IMR-90 (cell line): ENCODE measurements around the gene FNDC5. TPM values are rescaled to one million over a fixed set of nuclear protein-coding genes. Genes with fewer than 3 reads are reported as not detected.

ENCODE experiments used
- ATAC-seq: fragments of 200-7000 bp; cut with Tn5 transposase; 2 replicates; pipeline ENCODE4 v1.9.1; 2020; ENCODE audit warnings: low read depth, mild to moderate bottlenecking, moderate library complexity
- BruUV-seq: library from RNA; stranded (reverse); fragments of 400-500 nt; replicated peaks from 2 replicates; lab custom pipeline; 2021; lab: Mats Ljungman, UMichigan
- CTCF ChIA-PET: fragments of 300-600 bp; formaldehyde crosslinking; extraction: SDS; loops from one replicate; lab custom pipeline; 2021; ENCODE audit warnings: antibody characterized with exemption; lab: Yijun Ruan, JAX
- POLR2A ChIA-PET: fragments of 300-600 bp; sonication (Branson Sonifier 250); formaldehyde crosslinking; loops from one replicate; lab custom pipeline; 2022; ENCODE audit warnings: antibody characterized with exemption; ENCODE audit not compliant: unreplicated experiment; lab: Charles Lee
- DNase-seq: peaks from one replicate; pipeline ENCODE4 v3.0.0; 2013
- H2AFZ ChIP-seq: replicated peaks from 2 replicates; pipeline ENCODE3; 2013; ENCODE audit warnings: low read length, mild to moderate bottlenecking; ENCODE audit not compliant: poor library complexity
- H2AK5ac ChIP-seq: 2 replicates; pipeline ENCODE4 v1.6.1; 2013; ENCODE audit warnings: low read depth, low read length, inconsistent platforms
- H2AK9ac ChIP-seq: replicated peaks from 2 replicates; pipeline ENCODE3; 2013; ENCODE audit warnings: mild to moderate bottlenecking, low read depth, low read length, moderate library complexity; ENCODE audit not compliant: poor library complexity
- H2BK120ac ChIP-seq: 2 replicates; pipeline ENCODE4 v1.6.1; 2013; ENCODE audit warnings: low read depth, low read length, inconsistent platforms
- H2BK15ac ChIP-seq: 3 replicates; pipeline ENCODE4 v1.6.1; 2013; ENCODE audit warnings: low read depth, low read length, inconsistent platforms
- H2BK20ac ChIP-seq: 2 replicates; pipeline ENCODE4 v1.6.1; 2013; ENCODE audit warnings: low read depth, mild to moderate bottlenecking, inconsistent platforms, low read length, moderate library complexity
- H2BK5ac ChIP-seq: 2 replicates; pipeline ENCODE4 v1.6.1; 2013; ENCODE audit warnings: mild to moderate bottlenecking, low read depth, low read length, inconsistent platforms; ENCODE audit not compliant: poor library complexity, severe bottlenecking
- H3K14ac ChIP-seq: replicated peaks from 2 replicates; pipeline ENCODE4 v1.6.1; 2013; ENCODE audit warnings: low read depth, low read length, inconsistent platforms
- H3K18ac ChIP-seq: 2 replicates; pipeline ENCODE4 v1.6.1; 2013; ENCODE audit warnings: low read depth, low read length, control low read depth
- H3K23ac ChIP-seq: 2 replicates; pipeline ENCODE4 v1.6.1; 2013; ENCODE audit warnings: low read depth, low read length, inconsistent platforms
- H3K27ac ChIP-seq: 2 replicates; pipeline ENCODE4 v1.5.1; 2013; ENCODE audit warnings: mild to moderate bottlenecking, control low read depth, low read length; ENCODE audit not compliant: insufficient read depth
- H3K27me3 ChIP-seq: 2 replicates; pipeline ENCODE4 v1.6.1; 2013; ENCODE audit warnings: low read length; ENCODE audit not compliant: control insufficient read depth, insufficient read depth
- H3K36me3 ChIP-seq: 2 replicates; pipeline ENCODE4 v1.6.1; 2013; ENCODE audit warnings: low read length, mixed read lengths; ENCODE audit not compliant: control insufficient read depth, insufficient read depth
- H3K4ac ChIP-seq: 2 replicates; pipeline ENCODE4 v1.6.1; 2013; ENCODE audit warnings: low read depth, low read length, inconsistent platforms
- H3K4me1 ChIP-seq: 2 replicates; pipeline ENCODE4 v1.6.1; 2013; ENCODE audit warnings: low read length, mixed read lengths; ENCODE audit not compliant: control insufficient read depth, insufficient read depth
- H3K4me2 ChIP-seq: 2 replicates; pipeline ENCODE4 v1.6.1; 2013; ENCODE audit warnings: low read depth, mild to moderate bottlenecking, control low read depth, low read length, moderate library complexity
- H3K4me3 ChIP-seq: 2 replicates; pipeline ENCODE4 v1.5.1; 2013; ENCODE audit warnings: low read depth, mild to moderate bottlenecking, control low read depth, low read length, moderate library complexity; ENCODE audit not compliant: insufficient read depth
- H3K56ac ChIP-seq: 2 replicates; pipeline ENCODE4 v1.6.1; 2013; ENCODE audit warnings: low read length, inconsistent platforms; ENCODE audit not compliant: insufficient read depth; ENCODE audit errors: extremely low read depth
- H3K79me1 ChIP-seq, 2 experiments: 2 replicates each; pipeline ENCODE4 v1.6.1; 2013; ENCODE audit warnings: low read length in 2 of 2, inconsistent platforms in 1 of 2, low read depth in 1 of 2
- H3K9ac ChIP-seq: 2 replicates; pipeline ENCODE4 v1.6.1; 2013; ENCODE audit warnings: low read depth, low read length, control low read depth
- H3K9me1 ChIP-seq: 2 replicates; pipeline ENCODE4 v1.6.1; 2013; ENCODE audit warnings: low read length, inconsistent platforms; ENCODE audit not compliant: insufficient read depth
- H3K9me3 ChIP-seq: 2 replicates; pipeline ENCODE4 v1.6.1; 2013; ENCODE audit warnings: low read length; ENCODE audit not compliant: control insufficient read depth, insufficient read depth
- H4K20me1 ChIP-seq: 2 replicates; pipeline ENCODE4 v1.6.1; 2013; ENCODE audit warnings: low read length, inconsistent platforms; ENCODE audit not compliant: insufficient read depth
- H4K5ac ChIP-seq: 2 replicates; pipeline ENCODE4 v1.6.1; 2013; ENCODE audit warnings: mild to moderate bottlenecking, low read depth, low read length, control low read depth
- H4K8ac ChIP-seq, 2 experiments: 2 replicates each; pipeline ENCODE4 v1.6.1; 2013; ENCODE audit warnings: low read depth in 2 of 2, low read length in 2 of 2, control low read depth in 1 of 2, inconsistent platforms in 1 of 2
- H4K91ac ChIP-seq: 2 replicates; pipeline ENCODE4 v1.6.1; 2013; ENCODE audit warnings: low read depth, low read length, inconsistent platforms; ENCODE audit not compliant: insufficient read depth
- CHD1 ChIP-seq: IDR thresholded peaks from 2 replicates; pipeline ENCODE4 v1.6.1; 2012; ENCODE audit warnings: low read depth, low read length, improper control_type of control experiment
- FOS ChIP-seq: fragments of 150-350 bp; IDR thresholded peaks from 2 replicates; pipeline ENCODE4 v1.6.1; 2016; ENCODE audit warnings: low read depth, low read length
- MAZ ChIP-seq: IDR thresholded peaks from 2 replicates; pipeline ENCODE4 v1.6.1; 2012; ENCODE audit warnings: low read depth, mild to moderate bottlenecking, low read length, improper control_type of control experiment, moderate library complexity, borderline replicate concordance
- RFX5 ChIP-seq: IDR thresholded peaks from 2 replicates; pipeline ENCODE4 v1.8.0; 2012; ENCODE audit warnings: low read depth, mild to moderate bottlenecking, low read length, moderate library complexity
- WGBS, 2 experiments: methylation state at CpG; one replicate each; pipeline versions ENCODE4 v1.1.5 to v1.1.7; 2013; ENCODE audit warnings: missing lambda C conversion rate in 2 of 2; ENCODE audit not compliant: insufficient read length in 1 of 2; ENCODE audit errors: extremely low coverage in 2 of 2; 5-methylcytosine and 5-hydroxymethylcytosine counted together
- dilution Hi-C: fragments of 300-500 bp; cut with HindIII; formaldehyde crosslinking; loops from one replicate; pipeline ENCODE4 v1.14.3; 2018; ENCODE audit warnings: low sequenced_read_pairs; ENCODE audit not compliant: unreplicated experiment
- in situ Hi-C: fragments of 300-500 bp; cut with MboI; formaldehyde crosslinking; loops from 3 replicates; pipeline ENCODE4 v1.14.3; 2019; ENCODE audit warnings: low sequenced_read_pairs, inconsistent platforms, mixed read lengths
- intact Hi-C: fragments of 100-400 bp; cut with micrococcal nuclease; formaldehyde crosslinking; loops from 2 replicates; pipeline ENCODE4 v1.10.0; 2022
- polyA plus RNA-seq, 3 experiments: library from polyadenylated mRNA; depleted of rRNA; stranded (reverse); fragments of >200 nt; gene quantifications; 2 replicates each; pipeline ENCODE4 v1.2.3, GENCODE V29; 2012; ENCODE audit warnings: low replicate concordance in 1 of 3
- total RNA-seq: library from RNA; depleted of rRNA; stranded (reverse); fragments of >200 nt; gene quantifications from 2 replicates; pipeline ENCODE4 v1.2.3, GENCODE V29; 2012

FNDC5 gene
- total and polyA plus RNA-seq, 2 of the 4 experiments (the other 2 are of a cell fraction) = 1.2 to 1.6 TPM

- BruUV-seq = no TSS peak
- H2BK5ac ChIP-seq = peak overlapping the region; percentile 92
- peak overlapping the region; percentile 87 for H2AK5ac ChIP-seq
- peaks cover 27 to 74% of the 10 kb centered on the region in 2 experiments for H3K79me1 ChIP-seq
- POLR2A ChIA-PET = no interaction called here
- peak overlapping the region; percentile 100 for H3K4me2 ChIP-seq
- CTCF ChIA-PET = no interaction called here
- H3K36me3 ChIP-seq = no peaks in the 10 kb centered on the region; the same call in none of the 2 replicates
- peak overlapping the region; percentile 79 to 89 for H4K8ac ChIP-seq
- intact Hi-C loops = no loop called here
- peak overlapping the region; percentile 86 for H3K23ac ChIP-seq
- H3K4me1 ChIP-seq = peaks cover 6% of the 10 kb centered on the region
- 2% methylated on average over 21 of the region's 51 CpGs; no CpG with 5 or more reads in 1 of the 2 experiments for WGBS, 2 experiments
- peak overlapping the region; percentile 77 for H2BK120ac ChIP-seq
- H2AFZ ChIP-seq = peak overlapping the region; percentile 92
- H3K9me1 ChIP-seq = peaks cover 7% of the 10 kb centered on the region; the same call in 1 of the 2 replicates
- peak overlapping the region; percentile 96 for H3K14ac ChIP-seq
- in situ Hi-C loops = no loop called here
- peak overlapping the region; percentile 94 for H4K91ac ChIP-seq
- ATAC-seq (peak; percentile 46), DNase-seq (peak; percentile 39)
- no peaks in the 10 kb centered on the region for H3K27me3 ChIP-seq
- H3K9me3 ChIP-seq = no peaks in the 10 kb centered on the region
- H3K27ac ChIP-seq = peak overlapping the region; percentile 95
- H2BK20ac ChIP-seq = 0 out of 2 replicates have a peak overlapping the region, but pooled peaks have one; percentile 46
- dilution Hi-C loops = no loop called here
- peak overlapping the region; percentile 88 for H3K4me3 ChIP-seq
- peak overlapping the region; percentile 78 for H3K18ac ChIP-seq
- peak overlapping the region; percentile 96 for H3K56ac ChIP-seq
- peak overlapping the region; percentile 99 for H2AK9ac ChIP-seq
- H4K5ac ChIP-seq = peak overlapping the region; percentile 88
- H4K20me1 ChIP-seq = peaks cover 19% of the 10 kb centered on the region
- H3K9ac ChIP-seq = peak overlapping the region; percentile 93
- TF ChIP-seq FOS (no peak), MAZ (peak; percentile 21; the same call in 1 of the 2 replicates), RFX5 (peak; percentile 77), CHD1 (no peak)
- H3K4ac ChIP-seq = peak overlapping the region; percentile 87
- H2BK15ac ChIP-seq = peak overlapping the region; percentile 51; the same call in 1 of the 3 replicates
Measured at GRCh38 chr1:32817815-32818786, 52.6 kb downstream of the FNDC5 start.
